Upper lobe of left lung (tissue), 4 donors: Measurements from ENCODE around the gene ADAMTS2.
"Not testable (repeated sequence)": the region's sequence is repeated elsewhere in the genome, so short reads cannot be mapped to it uniquely, and the experiment has no call there.

Experiments used
- EP300 ChIP-seq, 4 donors: sonication (generic); formaldehyde crosslinking; IDR thresholded peaks; one replicate each; pipeline ENCODE4 v1.5.1; 2017; ENCODE audit warnings: antibody characterized with exemption in 4 of 4, control low read depth in 2 of 4
- POLR2A ChIP-seq, 4 donors: fragments of 450-650 bp; IDR thresholded peaks; one replicate each; pipeline ENCODE4 v1.5.1; 2016 to 2017; ENCODE audit warnings: antibody characterized with exemption in 4 of 4, mild to moderate bottlenecking in 2 of 4
- TF ChIP-seq, protein P1 (sequence below), 6 experiments: fragments of 450-650 bp in 4 of 6; fragments of 200-600 bp in 2 of 6; sonication (generic) in 2 of 6; IDR thresholded peaks; one replicate each; pipeline ENCODE4 v1.5.1; 2016 to 2019; ENCODE audit warnings: antibody characterized with exemption in 6 of 6

DNA sequence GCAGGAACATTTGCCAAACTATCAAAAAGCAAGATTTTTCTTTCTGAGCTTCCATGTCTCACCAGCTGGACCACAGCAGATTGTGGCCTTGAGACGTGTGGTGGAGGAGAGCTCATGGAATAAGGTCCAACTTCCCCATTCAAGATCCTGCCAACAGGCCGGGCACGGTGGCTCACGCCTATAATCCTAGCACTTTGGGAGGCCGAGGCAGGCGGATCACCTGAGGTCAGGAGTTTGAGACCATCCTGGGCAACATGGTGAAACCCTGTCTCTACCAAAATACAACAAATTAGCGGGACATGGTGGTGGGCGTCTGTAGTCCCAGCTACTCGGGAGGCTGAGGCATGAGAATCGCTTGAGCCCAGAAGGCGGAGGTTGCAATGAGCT, 59.5 kb downstream of the ADAMTS2 start:
- TF ChIP-seq, protein P1, sequence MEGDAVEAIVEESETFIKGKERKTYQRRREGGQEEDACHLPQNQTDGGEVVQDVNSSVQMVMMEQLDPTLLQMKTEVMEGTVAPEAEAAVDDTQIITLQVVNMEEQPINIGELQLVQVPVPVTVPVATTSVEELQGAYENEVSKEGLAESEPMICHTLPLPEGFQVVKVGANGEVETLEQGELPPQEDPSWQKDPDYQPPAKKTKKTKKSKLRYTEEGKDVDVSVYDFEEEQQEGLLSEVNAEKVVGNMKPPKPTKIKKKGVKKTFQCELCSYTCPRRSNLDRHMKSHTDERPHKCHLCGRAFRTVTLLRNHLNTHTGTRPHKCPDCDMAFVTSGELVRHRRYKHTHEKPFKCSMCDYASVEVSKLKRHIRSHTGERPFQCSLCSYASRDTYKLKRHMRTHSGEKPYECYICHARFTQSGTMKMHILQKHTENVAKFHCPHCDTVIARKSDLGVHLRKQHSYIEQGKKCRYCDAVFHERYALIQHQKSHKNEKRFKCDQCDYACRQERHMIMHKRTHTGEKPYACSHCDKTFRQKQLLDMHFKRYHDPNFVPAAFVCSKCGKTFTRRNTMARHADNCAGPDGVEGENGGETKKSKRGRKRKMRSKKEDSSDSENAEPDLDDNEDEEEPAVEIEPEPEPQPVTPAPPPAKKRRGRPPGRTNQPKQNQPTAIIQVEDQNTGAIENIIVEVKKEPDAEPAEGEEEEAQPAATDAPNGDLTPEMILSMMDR (IDR thresholded peaks at IDR 0.05): not testable (repeated sequence)
- not testable (repeated sequence) for TF ChIP-seq POLR2A, EP300 (IDR thresholded peaks at IDR 0.05)
